ENCODE results near the gene AARSD1.
"Not testable (repeated sequence)": the region's sequence is repeated elsewhere in the genome, so short reads cannot be mapped to it uniquely, and the experiment has no call there.

The AARSD1 gene, protein sequence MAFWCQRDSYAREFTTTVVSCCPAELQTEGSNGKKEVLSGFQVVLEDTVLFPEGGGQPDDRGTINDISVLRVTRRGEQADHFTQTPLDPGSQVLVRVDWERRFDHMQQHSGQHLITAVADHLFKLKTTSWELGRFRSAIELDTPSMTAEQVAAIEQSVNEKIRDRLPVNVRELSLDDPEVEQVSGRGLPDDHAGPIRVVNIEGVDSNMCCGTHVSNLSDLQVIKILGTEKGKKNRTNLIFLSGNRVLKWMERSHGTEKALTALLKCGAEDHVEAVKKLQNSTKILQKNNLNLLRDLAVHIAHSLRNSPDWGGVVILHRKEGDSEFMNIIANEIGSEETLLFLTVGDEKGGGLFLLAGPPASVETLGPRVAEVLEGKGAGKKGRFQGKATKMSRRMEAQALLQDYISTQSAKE

DNA sequence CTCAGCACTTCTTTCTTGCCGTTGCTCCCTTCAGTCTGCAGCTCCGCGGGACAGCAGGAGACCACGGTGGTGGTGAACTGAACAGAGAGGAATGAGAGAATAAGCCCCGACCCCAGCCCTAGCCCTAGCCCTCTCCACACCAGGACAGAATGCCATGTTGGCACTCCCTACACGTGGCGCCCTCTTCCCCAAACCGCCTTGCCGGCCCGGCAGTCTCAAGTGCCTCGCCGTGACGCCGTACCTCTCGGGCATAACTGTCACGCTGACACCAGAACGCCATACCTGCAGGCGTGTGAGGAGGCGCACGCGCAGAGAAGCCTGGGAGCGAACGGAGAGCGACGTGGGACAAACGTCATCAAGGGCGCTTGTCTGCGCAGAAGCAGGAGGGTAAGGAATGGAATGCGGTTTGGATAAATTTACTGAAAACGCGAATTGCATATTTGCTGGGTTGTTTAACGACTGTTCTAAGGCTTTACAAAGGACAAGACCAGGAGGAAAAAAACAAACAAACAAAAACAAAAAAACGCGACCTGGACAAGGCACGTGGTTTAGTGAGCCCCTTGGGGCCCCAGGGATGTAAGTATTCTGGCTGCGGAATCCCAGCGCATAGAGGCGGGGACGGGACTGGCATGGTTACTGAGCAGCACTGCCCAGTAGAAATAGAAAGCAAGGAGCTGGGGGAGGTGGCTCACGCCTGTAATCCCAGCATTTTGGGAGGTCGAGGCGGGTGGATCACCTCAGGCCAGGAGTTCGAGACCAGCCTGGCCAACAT is at the start of gene AARSD1:
AARSD1 (minus strand) TSS at position 294 of the 772 bp plus-strand sequence; CDS start at position 280, 14 bp downstream.
- Mint-ChIP-seq H3K4me3 (peak within 1 kb of the TSS; percentile 89), H3K36me3 (peaks cover 7% of the 10 kb centered on the region), H3K27ac (peak within 1 kb of the TSS; percentile 97), H3K27me3 (no peaks in the 10 kb centered on the region), H3K9me3 (no peaks in the 10 kb centered on the region), H3K4me1 (peaks cover 20% of the 10 kb centered on the region)

DNA sequence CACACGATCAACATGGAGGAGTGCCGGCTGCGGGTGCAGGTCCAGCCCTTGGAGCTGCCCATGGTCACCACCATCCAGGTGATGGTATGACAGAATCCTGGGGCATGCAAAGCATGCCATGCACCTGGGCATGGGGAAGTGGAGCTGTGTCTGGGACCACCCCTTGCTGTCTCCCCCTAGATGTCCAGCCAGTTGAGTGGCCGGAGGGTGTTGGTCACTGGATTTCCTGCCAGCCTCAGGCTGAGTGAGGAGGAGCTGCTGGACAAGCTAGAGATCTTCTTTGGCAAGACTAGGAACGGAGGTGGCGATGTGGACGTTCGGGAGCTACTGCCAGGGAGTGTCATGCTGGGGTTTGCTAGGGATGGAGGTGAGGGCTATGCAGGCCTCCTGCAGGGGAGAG is 49.0 kb upstream of the AARSD1 start:
- no peak overlapping the region for H3K27ac Mint-ChIP-seq
- H3K4me3 Mint-ChIP-seq, result no peak overlapping the region
- no peaks in the 10 kb centered on the region for H3K27me3 Mint-ChIP-seq
- H3K36me3 Mint-ChIP-seq, result peaks cover 8% of the 10 kb centered on the region
- H3K4me1 Mint-ChIP-seq, result peaks cover 23% of the 10 kb centered on the region
- no peaks in the 10 kb centered on the region for H3K9me3 Mint-ChIP-seq

DNA sequence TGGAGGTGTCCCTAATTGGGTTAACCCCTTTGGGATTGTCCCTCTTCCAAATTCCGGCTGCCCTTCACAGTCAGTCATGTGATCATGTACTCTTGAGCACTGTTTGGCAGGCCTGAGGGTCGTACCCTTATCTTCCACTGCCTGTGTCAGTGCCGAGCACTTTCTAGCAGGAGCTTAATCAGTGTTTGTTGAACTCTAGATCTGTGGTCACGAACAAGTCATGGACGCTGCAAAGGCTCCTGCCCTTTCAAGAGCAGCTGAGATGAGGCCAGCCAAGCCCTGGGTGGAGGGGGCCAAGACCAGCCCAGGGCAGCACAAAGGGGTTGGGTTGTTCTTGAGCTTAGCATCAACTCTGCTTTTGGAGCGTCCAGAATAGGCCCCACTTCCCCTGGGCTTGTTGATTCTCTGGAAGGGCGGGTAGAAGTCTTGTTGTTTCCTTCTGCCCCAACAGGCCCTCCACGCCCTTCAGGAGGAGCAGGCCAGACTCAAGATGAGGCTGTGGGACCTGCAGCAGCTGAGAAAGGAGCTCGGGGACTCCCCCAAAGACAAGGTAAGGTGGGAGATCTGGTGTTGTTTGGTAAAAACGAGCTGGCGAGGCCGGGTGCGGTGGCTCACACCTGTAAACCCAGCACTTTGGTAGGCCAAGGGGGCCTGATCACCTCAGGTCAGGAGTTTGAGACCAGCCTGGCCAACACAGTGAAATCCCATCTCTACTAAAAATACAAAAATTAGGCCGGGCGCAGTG is 47.6 kb upstream of the AARSD1 start:
- Mint-ChIP-seq H3K36me3 (peaks cover 8% of the 10 kb centered on the region), H3K4me3 (no peak overlapping the region), H3K27me3 (no peaks in the 10 kb centered on the region), H3K27ac (no peak overlapping the region), H3K4me1 (peaks cover 30% of the 10 kb centered on the region), H3K9me3 (no peaks in the 10 kb centered on the region)

DNA sequence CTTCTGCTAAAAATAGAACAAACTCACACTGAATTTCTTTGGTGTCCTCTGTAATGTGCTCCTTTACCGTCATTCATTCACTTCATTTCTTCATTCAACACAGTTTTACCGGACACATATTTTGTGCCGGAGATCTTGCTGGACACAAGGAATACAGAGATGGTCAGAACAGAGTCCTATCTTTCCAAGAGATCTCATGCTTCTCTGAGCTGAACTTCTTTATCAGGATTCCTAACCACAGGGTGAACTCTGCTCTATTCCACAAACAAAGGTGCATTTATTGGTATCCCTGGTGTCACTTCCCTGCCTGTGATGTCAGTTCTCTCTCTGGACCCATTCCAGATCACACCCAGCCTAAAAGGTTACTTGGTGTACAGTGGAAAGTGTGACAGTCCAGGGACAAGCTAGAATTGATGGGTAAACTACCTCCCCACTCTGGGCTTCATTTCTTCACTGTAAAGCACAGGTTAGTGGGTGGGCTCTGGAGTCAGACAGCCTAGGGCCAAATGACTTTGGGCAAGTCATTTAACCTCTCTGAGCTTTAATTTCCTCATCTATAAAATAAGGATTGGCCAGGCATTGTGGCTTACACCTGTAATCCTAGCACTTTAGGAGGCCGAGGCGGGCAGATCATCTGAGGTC is 46.5 kb upstream of the AARSD1 start:
- peaks cover 36% of the 10 kb centered on the region for H3K4me1 Mint-ChIP-seq
- H3K27ac Mint-ChIP-seq, result peak overlapping the region; percentile 52
- H3K9me3 Mint-ChIP-seq, result no peaks in the 10 kb centered on the region
- no peaks in the 10 kb centered on the region for H3K27me3 Mint-ChIP-seq
- H3K4me3 Mint-ChIP-seq, result no peak overlapping the region
- H3K36me3 Mint-ChIP-seq, result peaks cover 10% of the 10 kb centered on the region

DNA sequence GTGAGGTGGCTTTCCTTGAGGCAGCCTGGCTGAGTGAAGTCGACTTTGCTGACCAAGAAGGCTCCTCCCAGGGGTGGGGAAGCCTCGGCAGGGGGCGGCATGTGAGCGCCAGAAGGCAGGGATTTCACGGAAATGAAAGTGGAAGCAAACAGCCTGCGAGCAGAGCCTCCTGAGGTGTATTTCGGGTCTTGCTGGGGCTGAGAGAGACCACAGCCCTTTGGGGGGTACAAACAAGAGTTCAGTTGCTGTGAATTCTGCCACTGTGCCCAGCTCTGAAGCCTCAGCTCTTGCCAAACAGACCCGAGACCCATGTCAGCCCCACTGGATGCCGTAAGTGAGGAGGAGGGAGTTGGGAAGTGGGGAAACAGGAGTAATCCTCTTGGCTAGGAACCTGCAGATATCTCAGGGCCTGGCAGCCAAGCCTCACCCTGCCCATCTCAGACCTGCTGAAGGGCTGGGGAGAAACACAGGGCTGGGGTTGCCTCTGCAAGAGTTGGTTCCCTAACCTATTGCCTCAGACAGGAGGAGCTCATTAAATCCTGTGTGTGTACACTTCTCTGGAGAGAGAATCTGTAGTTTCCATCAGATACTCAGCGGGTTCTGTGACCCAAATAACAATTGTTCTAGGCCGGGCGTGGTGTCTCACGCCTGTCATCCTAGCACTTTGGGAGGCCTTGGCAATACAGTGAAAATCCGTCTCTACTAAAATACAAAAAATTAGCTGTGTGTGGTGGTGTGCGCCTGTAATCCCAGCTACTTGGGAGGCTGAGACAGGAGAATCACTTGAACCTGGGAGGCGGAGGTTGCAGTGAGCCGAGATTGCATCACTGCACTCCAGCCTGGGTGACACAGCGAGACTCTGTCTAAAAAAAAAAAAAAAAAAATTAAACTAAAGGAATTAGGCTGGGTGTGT is 42.6 kb upstream of the AARSD1 start, which contains the start of gene IFI35:
IFI35 (plus strand) TSS at position 146 of the 913 bp plus-strand sequence; CDS start at position 310, 164 bp downstream.
- Mint-ChIP-seq H3K36me3 (peaks cover 3% of the 10 kb centered on the region), H3K4me1 (peaks cover 33% of the 10 kb centered on the region), H3K27ac (peak within 1 kb of the TSS; percentile 100), H3K4me3 (peak within 1 kb of the TSS; percentile 100), H3K9me3 (no peaks in the 10 kb centered on the region), H3K27me3 (no peaks in the 10 kb centered on the region)

DNA sequence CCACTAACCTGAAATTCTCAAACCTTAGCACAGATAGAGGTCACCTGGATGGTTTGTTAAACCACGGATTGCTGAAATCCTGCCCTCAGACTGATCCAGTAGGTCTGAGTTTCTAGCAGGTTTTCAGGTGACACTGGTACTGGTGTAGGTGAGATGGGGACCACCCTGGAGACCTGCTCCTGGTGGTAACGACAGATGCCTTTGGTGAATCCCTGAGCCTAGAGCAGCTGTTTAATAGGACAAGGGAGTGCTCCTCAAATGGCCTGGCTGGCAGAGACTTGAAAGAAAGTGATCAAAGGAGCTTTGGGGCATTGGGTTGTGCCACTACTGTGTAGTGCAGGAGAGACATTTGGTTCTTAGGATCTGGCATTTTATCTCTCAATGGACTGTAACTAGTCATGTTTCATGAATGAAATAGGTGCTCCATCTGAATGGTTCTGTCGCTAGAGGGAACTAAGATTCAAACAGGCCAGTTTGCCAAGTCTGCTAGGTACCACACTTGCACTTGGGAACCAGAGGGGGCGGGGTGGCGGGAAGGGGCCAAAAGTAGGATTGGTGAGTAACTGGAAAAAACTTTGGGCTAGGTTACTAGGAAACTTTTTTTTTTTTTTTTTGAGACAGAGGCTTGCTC is 39.4 kb upstream of the AARSD1 start:
- Mint-ChIP-seq H3K27me3 (no peaks in the 10 kb centered on the region), H3K27ac (peak overlapping the region; percentile 69), H3K4me1 (peaks cover 27% of the 10 kb centered on the region), H3K9me3 (no peaks in the 10 kb centered on the region), H3K4me3 (no peak overlapping the region), H3K36me3 (peaks cover 17% of the 10 kb centered on the region)

DNA sequence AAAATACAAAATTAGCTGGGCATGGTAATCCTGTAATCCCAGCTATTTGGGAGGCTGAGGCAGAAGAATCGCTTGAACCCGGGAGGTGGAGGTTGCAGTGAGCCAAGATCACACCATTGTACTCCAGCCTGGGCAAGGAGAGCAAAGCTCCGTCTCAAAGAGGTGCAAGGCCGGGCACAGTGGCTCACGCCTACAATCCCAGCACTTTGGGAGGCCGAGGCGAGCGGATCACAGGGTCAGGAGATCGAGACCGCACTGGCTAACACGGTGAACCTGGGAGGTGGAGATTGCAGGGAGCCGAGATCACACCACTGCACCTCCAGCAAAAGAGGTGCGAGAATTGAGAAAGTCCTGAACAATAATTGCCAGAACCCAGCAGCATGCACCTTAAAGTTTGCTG is 36.6 kb upstream of the AARSD1 start:
- H3K27ac Mint-ChIP-seq, result peak overlapping the region; percentile 74
- peaks cover 16% of the 10 kb centered on the region for H3K36me3 Mint-ChIP-seq
- H3K4me1 Mint-ChIP-seq, result peaks cover 24% of the 10 kb centered on the region

DNA sequence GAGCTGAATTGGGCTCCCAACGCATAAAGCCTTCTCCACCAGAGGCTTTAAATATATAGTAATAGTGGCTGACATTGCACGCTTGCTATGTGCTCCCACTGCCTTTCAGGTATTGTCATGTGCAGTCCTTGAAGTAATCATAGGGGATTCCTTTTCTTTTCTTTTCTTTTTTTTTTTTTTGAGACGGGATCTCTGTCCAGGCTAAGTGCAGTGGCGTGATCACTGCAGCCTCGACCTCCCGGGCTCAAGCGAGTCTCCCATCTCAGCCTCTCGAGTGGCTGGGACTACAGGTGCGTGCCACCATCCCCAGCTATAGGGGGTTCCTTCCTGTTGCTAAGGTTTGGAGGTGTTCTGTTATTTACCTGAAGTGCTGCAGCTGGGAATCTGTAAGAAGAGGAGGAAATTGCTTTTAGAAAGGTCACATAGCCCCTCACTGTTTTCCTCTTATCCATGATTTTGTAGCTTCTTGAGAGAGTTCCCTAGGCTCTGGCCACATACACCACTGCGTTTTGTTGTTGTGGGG is 34.8 kb upstream of the AARSD1 start:
- H3K4me1 Mint-ChIP-seq, result peaks cover 24% of the 10 kb centered on the region
- peak overlapping the region; percentile 99 for H3K27ac Mint-ChIP-seq
- peaks cover 16% of the 10 kb centered on the region for H3K36me3 Mint-ChIP-seq
- H3K27me3 Mint-ChIP-seq, result no peaks in the 10 kb centered on the region
- H3K4me3 Mint-ChIP-seq, result peak overlapping the region; percentile 98
- no peaks in the 10 kb centered on the region for H3K9me3 Mint-ChIP-seq

More for the DNA sequence above, 36.6 kb upstream of the AARSD1 start:
- H3K4me3 Mint-ChIP-seq, result peak overlapping the region; percentile 11
- H3K27me3 Mint-ChIP-seq, H3K9me3 Mint-ChIP-seq: not testable (repeated sequence)

DNA sequence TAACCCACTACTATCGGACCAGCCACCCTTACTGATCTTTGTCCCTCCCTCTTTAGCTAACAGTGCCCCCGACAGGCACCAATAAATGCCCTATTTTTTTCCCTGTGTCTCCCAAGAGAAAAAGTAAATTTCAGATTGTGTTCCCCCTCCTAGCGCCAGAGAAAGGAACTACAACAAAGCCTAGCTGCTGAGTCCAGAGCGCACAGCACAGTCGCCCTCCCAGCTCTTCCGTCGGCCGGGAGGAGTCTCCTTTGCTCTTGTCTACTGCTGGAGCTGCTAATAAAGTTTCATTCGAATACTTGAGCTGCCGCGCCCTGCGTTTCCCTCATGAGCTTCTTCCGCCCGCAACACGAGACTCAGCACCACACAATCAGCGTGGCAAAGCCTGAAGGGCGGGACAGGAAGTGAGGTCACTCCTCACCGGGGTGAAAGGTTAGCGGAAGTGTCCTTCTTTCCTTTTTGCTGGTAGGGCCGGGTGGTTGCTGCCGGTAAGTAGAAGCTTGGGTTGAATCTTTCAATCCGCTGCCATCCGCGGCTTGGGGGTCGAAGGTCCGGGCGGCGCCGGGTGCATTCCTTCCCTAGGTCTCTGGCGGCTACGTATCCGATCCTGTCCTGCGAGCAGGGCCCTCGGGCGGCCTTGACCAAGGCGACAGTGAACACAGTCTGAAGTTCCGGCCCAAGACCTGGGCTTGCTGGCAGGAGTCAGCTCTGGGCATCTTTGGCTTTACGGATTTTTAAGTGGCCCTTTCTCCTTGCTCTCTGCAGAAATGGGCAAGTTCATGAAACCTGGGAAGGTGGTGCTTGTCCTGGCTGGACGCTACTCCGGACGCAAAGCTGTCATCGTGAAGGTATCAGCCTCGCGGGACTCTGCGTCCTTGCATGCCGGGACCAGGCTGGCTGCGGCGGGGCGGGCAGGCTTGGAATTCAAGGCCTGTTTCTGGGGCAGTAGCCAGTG is 34.0 kb upstream of the AARSD1 start, which contains the start of gene RPL27:
RPL27 (plus strand) TSS at position 436 of the 955 bp plus-strand sequence; CDS start at position 768, 332 bp downstream.
- peaks cover 16% of the 10 kb centered on the region for H3K36me3 Mint-ChIP-seq
- H3K27ac Mint-ChIP-seq, result peak within 1 kb of the TSS; percentile 99
- no peaks in the 10 kb centered on the region for H3K9me3 Mint-ChIP-seq

DNA sequence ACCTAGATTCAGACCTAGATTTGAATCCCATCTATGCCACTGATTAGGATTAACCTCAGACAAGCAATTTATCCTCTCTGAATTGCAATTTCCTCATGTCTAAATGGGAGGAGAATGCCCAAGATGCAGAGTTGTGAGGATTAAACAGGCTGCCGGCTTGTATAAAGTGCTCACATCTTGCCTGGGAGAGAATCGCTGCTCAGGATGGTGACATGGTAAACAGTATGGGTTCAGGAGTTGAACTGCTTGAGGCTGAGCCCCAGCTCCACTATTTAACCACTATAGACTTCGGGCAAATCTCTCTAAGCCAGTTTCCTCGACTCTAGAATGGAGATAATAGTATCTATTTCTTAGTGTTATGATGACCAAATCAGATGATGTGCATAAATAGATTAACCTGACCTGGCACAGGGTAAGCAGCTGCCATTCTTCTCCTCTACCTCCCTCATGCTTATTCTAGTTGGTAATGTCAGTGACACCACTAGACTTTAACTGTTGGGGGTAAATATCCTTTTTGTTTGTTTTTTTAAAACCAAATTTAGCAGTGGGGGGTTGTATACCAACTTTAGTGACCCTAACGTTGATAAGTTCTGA is 33.2 kb upstream of the AARSD1 start:
- H3K27ac Mint-ChIP-seq, result peak overlapping the region; percentile 99
- H3K27me3 Mint-ChIP-seq, result no peaks in the 10 kb centered on the region
- H3K4me3 Mint-ChIP-seq, result peak overlapping the region; percentile 98
- H3K9me3 Mint-ChIP-seq, result no peaks in the 10 kb centered on the region
- peaks cover 24% of the 10 kb centered on the region for H3K4me1 Mint-ChIP-seq
- peaks cover 16% of the 10 kb centered on the region for H3K36me3 Mint-ChIP-seq

More for the DNA sequence above, 34.0 kb upstream of the AARSD1 start, which contains the start of gene RPL27:
- Mint-ChIP-seq H3K4me3 (peak within 1 kb of the TSS; percentile 98), H3K4me1 (peaks cover 24% of the 10 kb centered on the region), H3K27me3 (no peaks in the 10 kb centered on the region)

DNA sequence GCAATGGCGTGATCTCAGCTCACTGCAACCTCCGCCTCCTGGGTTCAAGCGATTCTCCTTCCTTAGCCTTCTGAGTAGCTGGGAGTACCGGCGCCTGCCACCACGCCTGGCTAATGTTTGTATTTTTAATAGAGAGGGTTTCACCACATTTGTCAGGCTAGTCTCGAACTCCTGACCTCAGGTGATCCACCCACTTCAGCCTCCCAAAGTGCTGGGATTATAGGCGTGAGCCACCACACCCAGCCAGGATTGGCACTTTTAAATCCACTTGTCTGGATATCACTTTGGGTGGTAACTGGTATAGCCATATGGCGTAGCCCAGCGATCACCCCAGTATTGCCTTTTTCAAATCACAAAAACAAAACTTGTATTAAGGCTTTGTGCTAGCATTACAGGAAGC is 29.7 kb upstream of the AARSD1 start:
- H3K27ac Mint-ChIP-seq, H3K27me3 Mint-ChIP-seq, H3K4me3 Mint-ChIP-seq, H3K9me3 Mint-ChIP-seq: not testable (repeated sequence)
- Mint-ChIP-seq H3K36me3 (peaks cover 15% of the 10 kb centered on the region), H3K4me1 (peaks cover 10% of the 10 kb centered on the region)

DNA sequence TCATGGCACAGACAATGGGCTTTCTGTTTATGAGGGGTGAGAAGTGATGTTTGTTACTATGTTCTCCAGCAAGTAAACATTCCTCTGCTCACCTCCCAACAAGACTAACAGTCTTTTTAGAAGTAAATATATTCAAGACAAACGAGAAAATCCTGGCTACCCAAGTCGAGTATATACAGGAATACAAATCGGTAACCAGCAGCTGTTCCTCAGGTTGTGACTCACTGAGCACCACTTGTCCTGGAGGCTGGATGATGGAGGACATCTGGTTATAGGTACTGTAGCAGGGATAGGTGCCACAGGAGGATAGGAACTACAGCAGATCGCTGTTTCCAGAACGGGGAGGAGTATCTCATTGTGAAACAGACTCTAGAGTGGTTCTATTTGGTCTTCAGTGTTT is 28.6 kb upstream of the AARSD1 start:
- Mint-ChIP-seq H3K27me3 (no peaks in the 10 kb centered on the region), H3K4me1 (peaks cover 7% of the 10 kb centered on the region), H3K27ac (no peak overlapping the region), H3K4me3 (no peak overlapping the region), H3K9me3 (no peaks in the 10 kb centered on the region), H3K36me3 (peaks cover 17% of the 10 kb centered on the region)

All from activated naive CD4-positive, alpha-beta T cell treated with anti-CD3 and anti-CD28 coated beads, Interleukin-2, amount 50 U/mL, for 24 hours (primary cell).